A549 treated with GW870086 at 1 μM for 4 hours (cell line): ENCODE measurements around the gene AMTN. TPM values are rescaled to one million over a fixed set of nuclear protein-coding genes. Genes with fewer than 3 reads are reported as not detected.

Experiments
- total RNA-seq: library from RNA; stranded (reverse); fragments of 200-300 nt; extraction: Qiagen RNA extraction; gene quantifications from 5 replicates; pipeline ENCODE4 v1.2.3, GENCODE V29; 2022; ENCODE audit warnings: low read depth

The AMTN gene, protein sequence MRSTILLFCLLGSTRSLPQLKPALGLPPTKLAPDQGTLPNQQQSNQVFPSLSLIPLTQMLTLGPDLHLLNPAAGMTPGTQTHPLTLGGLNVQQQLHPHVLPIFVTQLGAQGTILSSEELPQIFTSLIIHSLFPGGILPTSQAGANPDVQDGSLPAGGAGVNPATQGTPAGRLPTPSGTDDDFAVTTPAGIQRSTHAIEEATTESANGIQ
- not detected in 5 replicates for total RNA-seq

DNA sequence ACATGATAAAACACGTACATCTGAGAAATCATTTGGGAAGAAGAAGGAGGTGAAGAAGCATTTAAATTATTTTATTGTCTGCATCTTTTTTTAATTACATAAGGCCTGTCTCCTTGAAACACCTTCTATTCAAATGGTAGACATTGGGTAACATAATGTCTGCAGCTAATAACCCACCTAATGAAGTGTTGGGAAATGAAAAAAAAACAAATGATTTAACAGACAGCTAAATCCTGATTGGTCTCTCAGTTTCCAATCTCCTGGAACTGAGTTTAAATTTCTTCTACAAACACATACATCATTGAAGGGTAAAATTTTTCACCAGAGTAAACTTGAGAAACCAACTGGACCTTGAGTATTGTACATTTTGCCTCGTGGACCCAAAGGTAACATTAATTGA is at the start of gene AMTN:
Gene AMTN, plus strand, starts transcription at position 301 of the 400 bp plus-strand sequence. CDS start 209 bp downstream, outside the sequence.

GRCh38 chr4:70471897-70472296 is 46.5 kb upstream of the AMTN start, which contains the start of gene MUC7:
Gene MUC7, plus strand, starts transcription at chr4:70472197. Its CDS starts 1,825 bp downstream, at chr4:70474022.

Other genes with a start within 250 kb of the AMTN start
- not detected in 5 replicates for gene CABS1, start 183.6 kb upstream of the AMTN start, total RNA-seq
- gene SMR3A, start 157.8 kb upstream of the AMTN start, total RNA-seq: not detected in 5 replicates
- gene SMR3B, start 135.4 kb upstream of the AMTN start, total RNA-seq: not detected in 5 replicates
- not detected in 5 replicates for gene OPRPN, start 120.6 kb upstream of the AMTN start, total RNA-seq
- not detected in 5 replicates for gene MUC7, start 46.4 kb upstream of the AMTN start, total RNA-seq
- gene AMBN, start 73.7 kb downstream of the AMTN start, total RNA-seq: not detected in 5 replicates
- gene ENAM, start 110.2 kb downstream of the AMTN start, total RNA-seq: not detected in 5 replicates
- gene JCHAIN, start 147.9 kb downstream of the AMTN start, total RNA-seq: 0.13 to 0.66 TPM in 2 of 5 replicates, not detected in the others
- 34.6 to 43.0 TPM (median 36.8 TPM) in 5 replicates for gene UTP3, start 170.0 kb downstream of the AMTN start, total RNA-seq
- 6.3 to 7.3 TPM (median 7.0 TPM) in 5 replicates for gene RUFY3, start 203.4 kb downstream of the AMTN start, total RNA-seq